HG02642 (cell line): ENCODE measurements around the gene COX7B2.

Experiments used
- ATAC-seq: cut with Tn5 transposase; IDR thresholded peaks from one replicate; pipeline ENCODE4 v1.9.1; 2021; ENCODE audit warnings: mild to moderate bottlenecking; ENCODE audit not compliant: unreplicated experiment, poor library complexity

Gene COX7B2

DNA sequence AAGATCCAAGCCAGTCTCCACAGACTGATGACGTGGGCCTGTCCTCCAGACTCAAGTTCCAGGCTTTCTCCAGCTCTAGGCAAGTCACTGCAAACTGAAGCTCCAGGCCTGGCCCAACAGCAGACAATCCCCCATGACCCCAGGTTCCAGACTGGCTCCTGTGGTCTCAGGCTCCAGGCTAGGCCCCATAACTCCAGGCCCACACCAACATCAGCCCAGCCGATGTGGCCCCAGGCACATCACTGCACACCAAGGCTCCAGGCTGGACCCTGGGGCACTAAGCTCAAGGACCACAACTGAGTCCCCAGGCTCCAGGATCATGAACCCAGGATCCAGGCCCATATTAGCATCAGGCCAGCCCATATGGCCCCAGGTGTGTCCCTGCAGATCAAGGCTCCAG is 143.6 kb downstream of the COX7B2 start:
- ATAC-seq, result no peak

DNA sequence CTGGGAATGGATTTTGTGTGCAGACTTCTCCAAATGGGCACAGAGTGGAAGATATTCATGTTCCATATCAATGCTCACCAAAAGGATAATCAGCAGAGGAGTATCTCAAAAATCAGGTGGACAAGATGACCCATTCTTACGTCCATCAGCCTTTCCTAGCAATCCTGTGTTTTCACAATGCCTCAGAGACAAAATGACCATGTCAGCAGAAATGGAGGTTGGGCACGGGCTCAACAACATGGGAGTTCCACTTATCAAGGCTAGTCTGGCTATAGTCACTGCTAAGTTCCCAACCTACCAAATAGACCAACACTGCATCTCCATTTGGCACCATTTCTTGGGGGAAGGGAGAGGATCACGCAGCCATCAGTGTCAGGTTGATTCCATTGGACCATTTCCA is 179.0 kb downstream of the COX7B2 start:
- no peak for ATAC-seq

DNA sequence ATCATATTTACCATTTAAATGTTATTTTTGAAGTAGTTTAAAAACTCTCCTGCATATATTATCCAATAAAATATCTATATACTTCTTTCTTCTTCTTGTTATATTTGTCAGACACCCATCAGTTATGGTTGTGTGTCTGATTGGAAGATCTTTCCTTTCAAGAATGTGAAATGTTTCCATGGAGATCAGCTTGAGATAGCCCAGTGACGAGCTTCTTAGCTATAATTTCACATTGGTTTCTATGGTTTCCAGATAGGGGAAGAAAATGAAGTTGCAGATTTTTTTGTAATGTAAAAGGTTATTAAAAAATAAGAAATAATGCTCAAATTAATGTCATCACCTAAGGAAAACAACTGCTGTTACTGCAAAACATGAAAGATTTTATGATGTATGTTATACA is 189.0 kb downstream of the COX7B2 start:
- no peak for ATAC-seq

DNA sequence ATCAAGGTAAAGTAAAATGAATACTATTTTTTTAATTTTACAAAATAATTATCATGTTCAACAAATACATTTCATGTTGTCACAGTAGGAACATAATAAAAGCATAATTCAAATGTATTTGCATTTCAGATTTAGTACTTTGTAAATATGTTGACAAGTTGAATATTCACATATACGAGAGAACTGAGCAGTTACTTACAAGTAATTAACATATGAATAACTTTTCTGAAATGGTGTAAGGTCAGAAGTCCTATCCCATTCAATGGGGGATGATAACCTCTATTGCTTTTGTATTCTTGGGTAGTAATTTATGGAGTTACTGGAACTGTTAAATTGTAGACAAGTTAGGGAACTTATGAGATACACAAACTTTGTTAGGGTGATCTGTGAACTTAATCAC is 191.1 kb downstream of the COX7B2 start:
- ATAC-seq, result no peak

DNA sequence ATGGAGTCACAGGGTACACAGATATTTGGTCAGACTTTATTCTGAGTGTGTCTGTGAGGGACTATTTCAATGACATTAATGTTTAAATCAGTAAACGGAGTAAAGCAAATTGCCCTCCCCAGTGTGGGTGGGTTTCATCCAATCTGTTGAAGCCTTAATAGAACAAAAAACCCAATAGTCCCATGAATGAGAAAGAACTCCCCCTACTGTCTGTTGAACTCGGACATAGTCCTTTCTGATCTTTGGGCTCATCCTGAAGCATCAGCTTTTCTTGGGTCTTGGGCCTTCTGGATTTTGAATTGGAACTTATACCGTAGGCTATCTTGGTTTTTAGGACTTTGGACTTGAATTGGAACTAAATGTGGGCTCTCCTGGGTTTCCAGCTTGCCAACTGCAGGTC is 193.6 kb downstream of the COX7B2 start:
- no peak for ATAC-seq

DNA sequence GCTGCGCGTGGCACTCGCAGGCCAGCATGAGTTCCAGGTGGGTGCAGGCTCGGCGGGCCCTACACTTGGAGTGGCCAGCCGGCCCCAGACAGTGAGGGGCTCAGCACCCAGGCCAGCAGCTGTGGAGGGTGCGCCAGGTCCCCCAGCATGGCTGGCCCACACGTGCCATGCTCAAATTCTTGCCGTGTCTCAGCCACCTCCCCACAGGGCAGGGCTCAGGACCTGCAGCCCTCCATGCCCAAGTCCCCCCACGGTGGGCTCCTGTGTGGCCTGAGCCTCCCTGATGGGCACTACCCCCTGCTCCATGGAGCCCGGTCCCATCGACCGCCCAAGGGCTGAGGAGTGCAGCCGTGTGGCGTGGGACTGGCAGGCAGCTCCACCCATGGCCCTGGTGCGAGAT is 210.2 kb downstream of the COX7B2 start:
- no peak for ATAC-seq
